ENCODE results near the gene NTRK1.

Gene NTRK1

GRCh38 chr1:156858959-156859522 is 1.6 kb upstream of the NTRK1 start, which contains the start of gene INSRR:
TSS of gene INSRR (minus strand) at chr1:156859117. CDS start at chr1:156858621, 496 bp downstream.
- no peak for DNase-seq

GRCh38 chr1:156859523-156860112 is 1.0 kb upstream of the NTRK1 start:
- no peak for DNase-seq

GRCh38 chr1:156860113-156860627 is 495 bp upstream of the NTRK1 start:
- peak; percentile 46 for DNase-seq

GRCh38 chr1:156862584-156862983 is 1.9 kb downstream of the NTRK1 start:
- no peak for DNase-seq

- DNase-seq = no peak
These were observed 2.4 kb downstream of the NTRK1 start for GRCh38 chr1:156862997-156863599.

GRCh38 chr1:156863631-156864030 is 3.0 kb downstream of the NTRK1 start:
- DNase-seq = no peak

- DNase-seq = no peak
These were observed 4.1 kb downstream of the NTRK1 start for GRCh38 chr1:156864796-156865195.

- no peak for DNase-seq
These were observed 4.6 kb downstream of the NTRK1 start for GRCh38 chr1:156865258-156865657.

- no peak for DNase-seq
These were observed 5.2 kb downstream of the NTRK1 start for GRCh38 chr1:156865865-156866248.

GRCh38 chr1:156866249-156866909 is 5.7 kb downstream of the NTRK1 start:
- DNase-seq = no peak

- no peak for DNase-seq
These were observed 7.7 kb downstream of the NTRK1 start for GRCh38 chr1:156868341-156868740.

GRCh38 chr1:156869455-156869854 is 8.8 kb downstream of the NTRK1 start:
- no peak for DNase-seq

GRCh38 chr1:156873659-156874058 is 13.0 kb downstream of the NTRK1 start:
- no peak for DNase-seq

- no peak for DNase-seq
These were observed 13.5 kb downstream of the NTRK1 start for GRCh38 chr1:156874142-156874541.

GRCh38 chr1:156874572-156875340 is 14.1 kb downstream of the NTRK1 start:
- DNase-seq = no peak

GRCh38 chr1:156875341-156875615 is 14.6 kb downstream of the NTRK1 start:
- DNase-seq = no peak

- no peak for DNase-seq
These were observed 15.6 kb downstream of the NTRK1 start for GRCh38 chr1:156876281-156876680.

GRCh38 chr1:156877433-156878170 is 16.9 kb downstream of the NTRK1 start:
- no peak for DNase-seq

- no peak for DNase-seq
These were observed 19.2 kb downstream of the NTRK1 start for GRCh38 chr1:156879876-156880275.

- DNase-seq = no peak
These were observed 19.8 kb downstream of the NTRK1 start for GRCh38 chr1:156880473-156880872.

- no peak for DNase-seq
These were observed 20.4 kb downstream of the NTRK1 start for GRCh38 chr1:156881101-156881500.

- no peak for DNase-seq
These were observed 21.0 kb downstream of the NTRK1 start for GRCh38 chr1:156881663-156882062.
